UCSD-AML1 (cell line): ENCODE data around the gene CALHM6.

ENCODE experiments used
- DNase-seq: peaks from one replicate; lab custom pipeline; 2025; ENCODE audit not compliant: unreplicated experiment; lab: John Stamatoyannopoulos, UW

Gene CALHM6

DNA sequence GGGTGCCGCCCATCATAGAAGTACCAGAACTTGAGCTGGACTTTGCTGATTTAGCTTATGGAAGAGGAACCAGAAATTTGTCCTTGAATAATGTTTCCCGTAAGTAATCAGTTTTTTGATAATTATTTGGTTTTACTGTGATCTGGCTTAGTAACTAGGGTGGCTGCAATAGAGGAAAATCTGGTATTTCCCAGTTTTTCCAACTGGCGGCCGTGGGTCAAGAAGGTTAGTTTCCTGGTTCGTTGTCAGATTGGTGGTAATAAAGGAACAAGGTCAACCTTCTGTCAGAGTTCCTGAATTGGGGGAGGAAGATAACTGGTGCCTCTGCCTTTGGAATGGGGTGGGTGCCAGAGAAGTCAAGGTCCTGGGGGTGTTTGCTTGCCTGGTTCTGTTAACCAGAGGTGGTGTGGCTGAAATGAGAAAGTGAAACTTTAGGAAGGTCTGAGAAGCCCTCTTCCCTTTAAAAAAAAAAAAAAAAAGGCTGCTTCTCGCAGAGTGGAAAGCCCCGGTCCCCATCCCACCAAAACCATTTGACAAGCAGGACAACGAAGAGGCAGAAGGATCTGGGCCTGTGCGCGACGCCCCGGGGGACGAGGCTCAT, at the start of gene CALHM6:
Gene CALHM6 (plus strand): TSS at position 45 of the 601 bp plus-strand sequence. CDS start 555 bp downstream, at position 600.
- no peak for DNase-seq

DNA sequence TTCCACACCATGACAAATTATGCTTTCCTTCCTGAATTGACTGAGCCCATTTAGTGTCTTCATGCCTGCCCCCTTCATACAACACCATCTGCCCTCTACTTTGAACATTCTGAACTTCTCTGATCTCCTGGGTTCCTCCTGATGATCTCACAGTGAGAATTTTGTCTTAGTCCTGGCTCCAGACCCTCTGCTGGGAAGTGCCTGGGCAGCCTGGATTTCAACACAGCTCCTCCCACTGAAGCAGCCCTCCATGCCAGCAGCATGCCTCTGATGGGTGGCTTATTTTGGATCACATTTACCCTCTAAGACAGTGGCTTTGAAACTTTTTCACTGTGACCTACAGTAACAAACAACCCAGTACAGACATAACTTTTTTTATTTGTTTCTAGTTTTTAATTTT, 48.9 kb upstream of the CALHM6 start:
- DNase-seq, result peak; percentile 14

DNA sequence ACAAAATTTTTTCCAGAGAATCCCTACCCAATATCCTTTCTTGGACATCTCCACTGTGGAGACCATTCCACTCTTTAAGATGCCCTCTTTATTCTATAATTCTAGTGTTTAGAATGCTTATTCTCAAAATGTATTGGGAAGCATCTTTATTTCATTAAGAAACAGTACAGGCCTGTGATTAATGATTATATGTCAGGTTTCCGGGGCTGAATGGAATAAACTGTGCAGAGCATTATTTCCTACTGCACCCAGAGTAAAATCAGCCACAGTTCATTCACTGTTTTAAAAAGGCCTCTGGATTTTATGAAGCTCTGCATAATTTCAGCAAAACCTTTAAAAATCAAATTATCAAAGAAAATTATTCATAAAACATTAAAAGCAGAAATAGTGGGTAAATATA, 47.8 kb upstream of the CALHM6 start:
- no peak for DNase-seq

DNA sequence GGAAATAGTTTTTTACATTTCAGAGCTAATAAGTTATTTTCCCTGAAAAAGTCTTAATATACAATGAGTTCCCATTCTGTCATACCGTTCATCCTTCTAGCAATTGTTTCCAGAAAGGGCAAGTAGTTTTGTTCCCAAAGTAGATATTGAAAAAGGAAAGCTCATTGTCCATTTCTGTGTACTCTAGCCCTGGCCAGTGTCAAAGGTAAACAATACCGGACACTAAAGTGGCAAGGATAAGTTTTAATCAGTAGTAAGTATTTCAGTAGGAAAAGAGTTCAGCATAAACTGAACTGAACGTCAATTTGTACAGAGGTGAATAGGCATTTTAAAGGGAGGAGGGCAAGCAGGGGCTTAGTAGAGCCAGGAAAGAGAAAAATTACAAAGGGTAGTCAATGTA, 43.5 kb upstream of the CALHM6 start:
- no peak for DNase-seq

DNA sequence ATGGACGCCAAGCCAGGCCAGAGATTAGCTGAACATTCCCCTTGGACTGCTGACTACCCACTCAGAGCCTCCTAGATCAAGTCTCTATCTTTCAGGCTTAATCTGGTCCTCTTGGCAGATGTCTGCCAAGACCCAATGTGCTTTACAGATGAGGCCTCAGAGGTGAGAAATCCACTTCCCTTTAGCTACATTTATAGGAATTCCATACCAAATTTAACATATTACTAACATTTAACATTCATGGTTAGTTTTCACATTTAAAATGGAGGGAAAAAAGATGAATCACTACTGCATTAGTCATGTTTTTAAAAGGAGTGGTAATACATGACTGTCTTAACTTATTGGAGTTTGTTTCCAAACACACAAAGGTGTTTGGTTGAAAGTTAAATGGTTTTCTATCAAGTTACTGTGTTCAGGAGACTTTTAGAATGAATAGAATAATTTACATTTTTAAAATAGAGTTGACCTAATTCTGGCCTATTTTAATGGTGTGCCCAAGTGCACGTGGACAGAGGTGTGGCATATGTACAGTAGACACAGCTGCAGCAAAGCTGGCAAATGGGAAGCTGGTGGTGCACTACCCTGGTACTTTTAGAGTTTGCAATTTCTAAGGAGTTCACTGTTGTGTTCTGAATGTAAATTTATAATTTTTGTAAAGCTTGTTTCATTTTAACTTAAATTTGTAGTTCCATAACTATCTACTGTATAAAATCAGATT, 41.9 kb upstream of the CALHM6 start:
- DNase-seq, result no peak

DNA sequence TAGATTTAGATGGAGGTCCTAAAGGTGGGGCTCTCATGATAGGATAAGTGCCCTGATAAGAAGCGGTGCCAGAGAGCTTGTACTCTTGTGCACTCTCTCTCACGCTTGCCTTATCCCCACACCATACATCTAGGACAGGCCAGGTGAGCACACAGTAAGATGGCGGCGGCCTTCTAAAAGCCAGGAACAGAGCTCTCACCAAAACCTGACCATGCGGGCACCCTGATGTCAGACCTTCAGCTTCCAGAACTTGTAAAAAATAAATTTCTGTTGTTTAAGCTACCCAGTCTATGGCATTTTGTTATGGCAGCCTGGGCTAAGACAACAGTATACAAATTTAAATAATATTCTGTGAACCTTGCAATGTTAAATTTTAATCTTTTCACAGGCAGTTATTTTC, 40.8 kb upstream of the CALHM6 start:
- no peak for DNase-seq

DNA sequence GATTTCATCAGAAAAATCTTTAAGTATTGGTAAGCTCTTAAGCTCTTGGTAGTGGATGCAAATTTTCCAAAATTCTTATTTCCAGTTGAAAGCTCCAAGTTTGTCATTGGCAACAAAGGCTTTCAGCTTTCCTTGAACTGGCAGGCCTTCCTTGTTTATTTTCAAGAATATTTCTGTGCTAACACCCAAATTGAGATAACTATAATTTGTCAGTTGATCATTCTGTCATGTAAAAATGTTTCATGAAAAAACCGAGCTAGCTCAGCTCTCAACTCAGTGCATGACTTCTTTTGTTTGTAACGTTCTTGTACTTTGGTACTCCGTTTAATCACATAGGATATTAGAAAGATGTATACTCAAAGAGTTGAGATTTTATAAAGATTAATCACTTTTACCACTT, 38.9 kb upstream of the CALHM6 start:
- no peak for DNase-seq

DNA sequence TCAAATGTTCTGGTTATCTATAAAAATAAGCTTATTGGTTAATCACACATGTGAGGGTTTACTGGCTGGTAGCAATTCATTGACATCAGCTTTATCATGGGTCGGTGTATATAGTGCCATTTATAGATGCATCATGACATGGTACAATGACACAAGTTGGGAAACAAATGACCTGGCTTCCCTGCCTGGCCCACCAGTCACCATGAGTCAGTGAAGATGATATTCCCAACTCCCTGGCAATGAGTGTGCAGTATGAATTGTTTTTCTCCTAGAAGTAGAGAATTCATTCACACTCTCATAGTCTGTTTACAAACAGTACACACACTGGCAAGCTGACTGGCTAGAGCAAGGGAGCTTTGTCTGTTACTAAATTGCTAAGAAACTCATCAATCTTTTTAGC, 37.2 kb upstream of the CALHM6 start:
- DNase-seq, result no peak

DNA sequence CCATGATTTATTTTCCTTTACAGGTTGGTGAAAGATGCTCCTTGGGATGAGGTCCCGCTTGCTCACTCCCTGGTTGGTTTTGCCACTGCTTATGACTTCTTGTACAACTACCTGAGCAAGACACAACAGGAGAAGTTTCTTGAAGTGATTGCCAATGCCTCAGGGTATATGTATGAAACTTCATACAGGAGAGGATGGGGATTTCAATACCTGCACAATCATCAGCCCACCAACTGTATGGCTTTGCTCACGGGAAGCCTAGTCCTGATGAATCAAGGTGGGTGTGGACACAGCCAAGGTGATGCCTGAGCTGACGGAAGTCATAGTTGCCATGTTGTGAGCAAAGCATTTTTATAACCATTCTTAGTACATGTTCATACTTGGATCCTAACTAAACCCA, 34.6 kb upstream of the CALHM6 start:
- no peak for DNase-seq

DNA sequence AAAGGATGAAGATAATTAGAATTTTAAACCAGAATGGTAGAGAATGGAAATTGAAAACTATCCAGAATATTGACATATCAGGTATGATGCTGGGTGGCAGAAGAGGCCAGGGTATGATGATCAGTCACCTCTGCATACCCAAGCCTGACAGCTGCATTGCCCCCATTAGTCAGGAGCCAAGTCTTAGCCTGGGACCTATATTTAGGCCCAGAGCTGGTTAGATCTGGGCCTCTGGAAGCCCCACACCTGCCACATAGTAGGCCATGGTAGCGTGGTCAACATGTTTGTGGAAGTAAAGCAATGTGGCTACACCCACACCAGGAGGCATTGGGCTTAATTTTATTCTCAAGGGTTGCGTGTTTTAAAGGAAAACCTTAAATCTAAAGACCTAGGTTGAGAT, 32.1 kb upstream of the CALHM6 start:
- no peak for DNase-seq

DNA sequence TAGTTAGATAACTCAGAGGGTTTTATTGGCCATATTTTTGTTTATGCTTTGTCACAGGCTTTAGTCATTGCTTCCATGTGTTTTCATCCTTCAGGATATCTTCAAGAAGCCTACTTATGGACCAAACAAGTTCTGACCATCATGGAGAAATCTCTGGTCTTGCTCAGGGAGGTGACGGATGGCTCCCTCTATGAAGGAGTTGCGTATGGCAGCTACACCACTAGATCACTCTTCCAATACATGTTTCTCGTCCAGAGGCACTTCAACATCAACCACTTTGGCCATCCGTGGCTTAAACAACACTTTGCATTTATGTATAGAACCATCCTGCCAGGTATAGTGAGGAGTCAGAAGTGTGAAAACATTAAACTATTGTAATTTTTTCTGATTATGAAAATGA, 30.3 kb upstream of the CALHM6 start:
- no peak for DNase-seq

DNA sequence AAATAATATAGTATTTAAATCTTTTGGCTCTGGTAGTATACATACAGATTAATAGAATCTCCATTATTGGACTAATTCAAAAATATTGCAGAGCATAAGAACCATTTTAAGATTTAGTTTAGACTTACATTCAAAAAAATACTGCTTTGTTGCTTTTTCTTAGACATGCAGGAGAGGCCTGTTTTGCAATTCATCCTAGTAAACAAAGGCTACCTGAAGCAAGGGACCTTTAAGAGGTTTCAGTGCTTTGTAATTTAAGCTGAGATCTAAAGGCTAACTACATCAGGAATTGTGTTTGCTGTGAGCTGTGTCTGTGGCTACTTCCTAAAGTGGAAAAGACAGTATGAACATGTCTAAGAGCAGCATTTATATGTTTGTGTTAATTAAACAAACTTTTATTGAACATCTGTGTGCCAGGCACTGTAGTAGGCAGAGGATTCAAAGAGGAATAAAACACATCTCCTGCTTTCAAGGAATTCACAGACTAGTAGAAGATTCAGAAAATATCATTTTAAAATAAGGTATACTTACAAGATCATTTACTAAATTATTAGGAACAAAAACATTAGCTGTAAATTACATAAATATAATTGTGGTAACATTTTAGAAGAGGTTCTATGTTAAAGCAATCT, 29.1 kb upstream of the CALHM6 start:
- DNase-seq, result no peak

DNA sequence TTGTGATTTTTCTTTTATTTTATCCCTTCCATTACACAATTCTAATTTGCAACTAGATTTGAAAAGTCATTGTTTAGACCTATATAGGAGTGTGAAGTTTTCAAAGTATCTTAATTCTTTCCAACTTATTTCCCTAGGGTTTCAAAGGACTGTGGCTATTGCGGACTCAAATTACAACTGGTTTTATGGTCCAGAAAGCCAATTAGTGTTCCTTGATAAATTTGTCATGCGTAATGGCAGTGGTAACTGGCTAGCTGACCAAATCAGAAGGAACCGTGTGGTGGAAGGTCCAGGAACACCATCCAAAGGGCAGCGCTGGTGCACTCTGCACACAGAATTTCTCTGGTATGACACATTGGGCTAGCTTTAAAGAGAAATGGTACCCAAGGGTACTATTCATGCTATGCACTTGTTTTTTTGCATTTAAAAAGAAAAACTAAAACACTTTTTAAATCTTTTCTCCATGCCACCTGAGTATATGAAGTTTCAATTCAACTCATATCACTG, 27.9 kb upstream of the CALHM6 start:
- DNase-seq, result no peak

DNA sequence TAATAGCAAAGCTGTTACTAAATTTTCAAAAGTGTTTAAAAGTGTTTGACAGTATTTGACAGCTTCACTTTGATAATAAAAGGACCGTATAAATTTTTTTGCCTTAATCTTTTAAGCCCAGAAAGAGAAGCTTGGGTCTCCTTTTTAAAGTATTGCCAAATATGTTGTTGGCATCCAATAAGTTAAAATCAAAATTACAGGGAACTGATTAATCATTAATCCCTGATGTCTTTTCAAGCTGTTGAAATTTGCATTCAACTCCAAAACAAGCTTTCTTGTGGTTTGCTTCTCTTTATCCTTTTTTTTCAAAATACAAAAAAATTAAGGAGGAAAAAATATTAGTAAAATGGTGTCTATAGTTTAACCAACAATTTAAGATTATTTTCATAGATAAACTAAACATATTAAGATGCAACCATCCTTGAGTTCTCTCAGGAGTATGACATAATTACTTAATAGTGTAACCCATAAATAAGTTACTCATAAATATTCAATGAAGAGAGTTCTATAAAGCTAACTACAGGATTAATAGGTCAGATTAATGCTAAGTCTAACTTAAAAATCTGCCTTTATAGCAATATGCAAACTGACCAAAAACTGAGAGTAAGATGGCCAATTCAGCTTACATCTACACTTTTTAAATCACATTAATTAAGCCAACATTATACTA, 27.0 kb upstream of the CALHM6 start:
- no peak for DNase-seq

DNA sequence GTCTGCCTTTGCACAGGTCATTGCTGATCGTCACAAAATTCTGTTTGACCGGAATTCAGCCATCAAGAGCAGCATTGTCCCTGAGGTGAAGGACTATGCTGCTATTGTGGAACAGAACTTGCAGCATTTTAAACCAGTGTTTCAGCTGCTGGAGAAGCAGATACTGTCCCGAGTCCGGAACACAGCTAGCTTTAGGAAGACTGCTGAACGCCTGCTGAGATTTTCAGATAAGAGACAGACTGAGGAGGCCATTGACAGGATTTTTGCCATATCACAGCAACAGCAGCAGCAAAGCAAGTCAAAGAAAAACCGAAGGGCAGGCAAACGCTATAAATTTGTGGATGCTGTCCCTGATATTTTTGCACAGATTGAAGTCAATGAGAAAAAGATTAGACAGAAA, 24.6 kb upstream of the CALHM6 start:
- no peak for DNase-seq

DNA sequence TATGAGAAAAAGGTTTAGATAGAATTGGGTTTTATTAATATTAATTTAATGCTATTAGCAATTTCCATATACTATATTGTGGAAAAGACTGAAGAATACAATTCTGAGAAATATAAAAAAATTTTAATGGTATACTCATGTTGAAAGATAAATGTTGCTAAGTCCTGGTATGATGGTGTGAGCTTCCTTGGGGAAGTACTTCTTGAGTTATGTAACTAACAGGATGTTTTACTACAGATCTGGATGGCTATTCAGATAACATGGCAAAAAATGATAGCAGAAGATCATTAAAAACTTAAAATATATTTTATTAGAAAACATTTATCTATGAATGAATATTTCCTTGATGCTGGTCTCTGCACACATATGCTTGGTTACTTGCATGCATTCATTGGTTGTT, 23.5 kb upstream of the CALHM6 start:
- DNase-seq, result no peak

DNA sequence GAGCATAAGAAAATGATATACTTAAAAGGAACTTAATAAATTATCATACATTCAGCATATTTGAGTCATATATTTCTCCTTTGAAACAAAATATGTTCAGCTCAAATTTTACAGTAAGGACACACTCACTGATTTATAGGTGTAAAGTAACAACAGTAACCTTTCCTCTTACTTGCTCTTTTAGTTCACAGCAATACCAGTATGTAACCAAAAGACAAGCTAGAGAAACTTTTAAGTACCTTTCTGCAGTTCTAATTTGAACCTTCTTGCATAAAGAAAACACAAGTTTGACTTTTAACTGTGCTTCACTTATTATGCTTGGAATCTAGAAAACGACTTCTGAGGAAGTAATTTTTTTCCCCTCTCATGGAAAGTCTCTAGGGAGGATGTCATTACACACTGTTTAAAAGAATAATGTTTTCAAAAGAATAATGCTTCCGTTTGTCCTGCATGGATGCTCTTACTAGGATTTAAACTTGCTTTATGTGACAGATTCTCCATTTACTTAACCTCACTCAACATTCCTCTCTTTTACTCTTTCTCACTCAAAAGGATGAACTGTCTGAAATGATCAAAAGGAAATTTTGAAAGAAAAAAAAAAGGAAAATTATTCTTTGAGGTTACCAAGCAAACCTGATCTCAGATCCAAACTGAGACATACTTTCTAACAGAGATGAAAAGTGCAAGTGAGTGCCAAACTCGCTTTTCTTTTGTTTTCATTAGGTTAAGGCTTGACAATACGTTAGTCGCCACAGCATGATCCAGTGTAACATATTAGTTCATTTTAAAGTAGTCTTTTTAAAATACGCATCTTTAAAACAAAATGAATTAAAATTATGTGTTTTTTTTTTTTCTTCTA, 22.4 kb upstream of the CALHM6 start:
- no peak for DNase-seq

DNA sequence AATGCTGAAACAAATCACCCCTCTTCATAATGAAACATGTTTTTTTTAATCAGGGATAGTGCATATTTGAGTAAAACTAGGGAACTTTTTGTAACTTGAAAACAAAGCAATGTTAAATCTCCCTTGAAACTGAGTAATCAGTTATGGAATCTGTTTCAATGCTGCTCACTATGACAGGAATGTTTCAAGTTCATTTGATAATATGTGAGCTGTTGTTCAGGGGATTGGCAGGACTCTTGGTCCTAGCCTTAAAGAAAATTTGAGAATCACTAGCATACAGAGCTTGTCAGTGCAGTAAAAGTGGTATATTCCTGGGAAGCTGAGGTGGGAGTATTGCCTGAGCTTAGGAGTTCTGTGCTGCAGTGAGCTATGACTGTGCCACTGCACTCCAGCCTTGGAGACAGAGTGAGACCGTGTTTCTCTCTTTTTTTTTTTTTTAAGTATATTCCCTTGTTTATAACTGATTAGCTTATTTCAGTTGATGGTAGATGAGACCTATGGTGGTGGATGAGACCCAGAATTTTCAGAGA, 21.6 kb upstream of the CALHM6 start:
- DNase-seq, result no peak

DNA sequence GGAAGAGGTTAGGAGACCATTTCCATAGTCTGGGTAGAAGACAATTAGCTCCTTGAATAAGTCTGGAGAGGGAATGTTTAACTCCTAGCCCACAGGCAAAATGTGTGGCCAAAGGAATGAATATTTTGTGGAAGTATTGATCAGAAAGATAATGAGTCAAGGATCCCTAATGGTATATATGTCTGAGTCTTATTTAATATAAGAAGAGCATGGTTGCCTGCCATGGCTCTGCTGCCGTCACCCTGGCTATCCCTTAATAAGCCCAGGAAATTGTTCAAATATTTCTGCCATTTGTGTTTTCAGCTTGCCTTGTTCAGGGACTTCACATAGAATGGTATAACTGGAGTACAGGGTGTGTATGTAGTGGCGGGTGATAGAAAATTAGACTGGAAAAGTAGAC, 18.1 kb upstream of the CALHM6 start:
- no peak for DNase-seq

DNA sequence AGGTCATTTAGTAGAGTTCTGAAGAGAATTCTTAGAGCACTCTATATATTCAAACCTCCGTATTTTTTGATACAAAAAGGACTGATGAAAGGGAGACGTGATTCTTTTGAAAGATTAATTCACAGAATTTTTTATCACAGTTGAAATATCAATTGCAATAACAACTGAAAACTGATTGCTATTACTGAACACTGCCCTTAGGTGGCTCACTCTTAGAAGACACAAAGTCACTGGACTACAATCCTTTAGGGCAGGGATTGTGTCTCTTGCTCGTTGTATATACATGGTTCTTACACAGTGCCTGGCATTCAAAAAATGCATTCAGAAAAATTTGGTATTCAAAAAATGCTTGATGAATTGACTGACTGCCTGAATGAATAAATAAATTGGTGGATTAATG, 17.1 kb upstream of the CALHM6 start:
- DNase-seq, result no peak

DNA sequence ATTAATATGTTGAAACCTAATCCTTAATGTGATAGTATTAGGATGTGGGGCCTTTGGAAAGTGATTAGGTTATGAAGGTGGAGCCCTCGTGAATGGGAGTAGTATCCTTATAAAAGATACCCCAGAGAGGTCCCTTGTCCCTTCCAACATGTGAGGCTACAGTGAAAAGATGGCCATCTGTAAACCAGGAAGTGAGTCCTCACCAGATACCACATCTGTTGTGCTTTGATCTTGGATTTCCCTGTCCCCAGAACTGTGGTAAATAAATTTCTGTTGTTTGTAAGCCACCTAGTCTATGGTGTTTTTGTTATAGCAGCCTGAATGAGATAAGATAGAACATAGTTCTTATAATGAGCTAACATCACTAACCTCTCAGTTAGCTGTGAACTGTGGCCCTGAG, 16.6 kb upstream of the CALHM6 start:
- no peak for DNase-seq
